ENCODE results near the gene IRF4. TPM values are rescaled to one million over a fixed set of nuclear protein-coding genes. Genes with fewer than 3 reads are reported as not detected.

The IRF4 gene
- total and polyA plus RNA-seq, 2 experiments from 2014 or later, result 1.3 to 1.9 TPM

DNA sequence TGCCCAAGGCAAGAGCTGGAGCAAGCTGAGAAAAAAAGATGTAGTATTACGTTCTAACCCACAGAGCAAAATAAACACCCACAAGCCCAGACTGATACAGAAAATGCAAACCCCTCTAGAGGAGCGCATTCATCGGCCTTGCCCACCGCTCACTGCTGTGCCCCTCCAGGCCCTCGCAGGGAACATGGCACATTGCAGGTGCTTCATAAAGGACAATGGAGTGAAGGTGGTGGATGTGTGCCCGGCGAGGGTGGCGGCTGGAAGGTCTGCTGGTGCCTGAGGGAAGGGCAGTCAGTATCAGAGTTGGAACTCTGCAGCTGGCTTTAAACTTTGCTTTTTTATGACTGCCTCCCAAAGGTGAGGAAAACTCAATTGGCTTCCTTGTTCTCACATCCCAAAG is 18.5 kb upstream of the IRF4 start:
- Histone ChIP-seq H3F3A (replicated peaks; ENCODE audit: low read depth) (no peaks in the 10 kb centered on the region), H3K4me3 (no peak overlapping the region), H4K20me1 (replicated peaks; ENCODE audit: insufficient read depth) (no peaks in the 10 kb centered on the region), H3K4me2 (0 out of 2 replicates have a peak overlapping the region, but pooled peaks have one; percentile 11), H3K27me3 (ENCODE audit: insufficient read depth) (no peaks in the 10 kb centered on the region), H3K79me2 (replicated peaks; ENCODE audit: insufficient read depth) (no peaks in the 10 kb centered on the region), H3K4me1 (ENCODE audit: insufficient read depth) (peaks cover 15% of the 10 kb centered on the region; the same call in 1 of the 2 replicates), H3K27ac (ENCODE audit: low read depth) (no peak overlapping the region), H3K9me2 (ENCODE audit: insufficient read depth) (0 out of 2 replicates have a peak, but pooled peaks cover 7% of the 10 kb centered on the region), H2AFZ (no peak overlapping the region), H3K36me3 (ENCODE audit: insufficient read depth) (peaks cover 20% of the 10 kb centered on the region)
- Mint-ChIP-seq H3K4me1 (peaks cover 16% of the 10 kb centered on the region), H3K36me3 (ENCODE audit: low read depth) (peaks cover 21% of the 10 kb centered on the region), H3K27ac (no peak overlapping the region), H3K27me3 (ENCODE audit: insufficient read depth, low read depth, poor library complexity) (peaks cover 26% of the 10 kb centered on the region), H3K9me3 (peaks cover 90% of the 10 kb centered on the region), H3K4me3 (no peak overlapping the region)
- ATAC-seq, result no peak
- TF ChIP-seq EZH2phosphoT487 (IDR thresholded peaks at IDR 0.05; ENCODE audit: unreplicated experiment) (no peak), NANOG (IDR thresholded peaks at IDR 0.05; ENCODE audit: borderline replicate concordance) (no peak), ZNF331 (CRISPR knock-in tag; IDR thresholded peaks at IDR 0.05; ENCODE audit: low read depth) (no peak), JUNB (IDR thresholded peaks at IDR 0.05; ENCODE audit: unreplicated experiment) (no peak), STAT1 (IDR thresholded peaks at IDR 0.05; ENCODE audit: unreplicated experiment) (no peak), EZH2 (IDR thresholded peaks at IDR 0.05; ENCODE audit: low read depth, unreplicated experiment) (no peak), CREB1 (CRISPR knock-in tag; IDR thresholded peaks at IDR 0.05; ENCODE audit: low read depth) (no peak), ZNF114 (CRISPR knock-in tag; IDR thresholded peaks at IDR 0.05) (no peak), POLR2AphosphoS5 (IDR thresholded peaks at IDR 0.05; ENCODE audit: low read depth) (no peak)
- TF ChIP-seq, protein P1, sequence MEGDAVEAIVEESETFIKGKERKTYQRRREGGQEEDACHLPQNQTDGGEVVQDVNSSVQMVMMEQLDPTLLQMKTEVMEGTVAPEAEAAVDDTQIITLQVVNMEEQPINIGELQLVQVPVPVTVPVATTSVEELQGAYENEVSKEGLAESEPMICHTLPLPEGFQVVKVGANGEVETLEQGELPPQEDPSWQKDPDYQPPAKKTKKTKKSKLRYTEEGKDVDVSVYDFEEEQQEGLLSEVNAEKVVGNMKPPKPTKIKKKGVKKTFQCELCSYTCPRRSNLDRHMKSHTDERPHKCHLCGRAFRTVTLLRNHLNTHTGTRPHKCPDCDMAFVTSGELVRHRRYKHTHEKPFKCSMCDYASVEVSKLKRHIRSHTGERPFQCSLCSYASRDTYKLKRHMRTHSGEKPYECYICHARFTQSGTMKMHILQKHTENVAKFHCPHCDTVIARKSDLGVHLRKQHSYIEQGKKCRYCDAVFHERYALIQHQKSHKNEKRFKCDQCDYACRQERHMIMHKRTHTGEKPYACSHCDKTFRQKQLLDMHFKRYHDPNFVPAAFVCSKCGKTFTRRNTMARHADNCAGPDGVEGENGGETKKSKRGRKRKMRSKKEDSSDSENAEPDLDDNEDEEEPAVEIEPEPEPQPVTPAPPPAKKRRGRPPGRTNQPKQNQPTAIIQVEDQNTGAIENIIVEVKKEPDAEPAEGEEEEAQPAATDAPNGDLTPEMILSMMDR (conservative IDR thresholded peaks at IDR 0.05; ENCODE audit: low read depth in 2 of 2), result no peak
- TF ChIP-seq, protein P2, sequence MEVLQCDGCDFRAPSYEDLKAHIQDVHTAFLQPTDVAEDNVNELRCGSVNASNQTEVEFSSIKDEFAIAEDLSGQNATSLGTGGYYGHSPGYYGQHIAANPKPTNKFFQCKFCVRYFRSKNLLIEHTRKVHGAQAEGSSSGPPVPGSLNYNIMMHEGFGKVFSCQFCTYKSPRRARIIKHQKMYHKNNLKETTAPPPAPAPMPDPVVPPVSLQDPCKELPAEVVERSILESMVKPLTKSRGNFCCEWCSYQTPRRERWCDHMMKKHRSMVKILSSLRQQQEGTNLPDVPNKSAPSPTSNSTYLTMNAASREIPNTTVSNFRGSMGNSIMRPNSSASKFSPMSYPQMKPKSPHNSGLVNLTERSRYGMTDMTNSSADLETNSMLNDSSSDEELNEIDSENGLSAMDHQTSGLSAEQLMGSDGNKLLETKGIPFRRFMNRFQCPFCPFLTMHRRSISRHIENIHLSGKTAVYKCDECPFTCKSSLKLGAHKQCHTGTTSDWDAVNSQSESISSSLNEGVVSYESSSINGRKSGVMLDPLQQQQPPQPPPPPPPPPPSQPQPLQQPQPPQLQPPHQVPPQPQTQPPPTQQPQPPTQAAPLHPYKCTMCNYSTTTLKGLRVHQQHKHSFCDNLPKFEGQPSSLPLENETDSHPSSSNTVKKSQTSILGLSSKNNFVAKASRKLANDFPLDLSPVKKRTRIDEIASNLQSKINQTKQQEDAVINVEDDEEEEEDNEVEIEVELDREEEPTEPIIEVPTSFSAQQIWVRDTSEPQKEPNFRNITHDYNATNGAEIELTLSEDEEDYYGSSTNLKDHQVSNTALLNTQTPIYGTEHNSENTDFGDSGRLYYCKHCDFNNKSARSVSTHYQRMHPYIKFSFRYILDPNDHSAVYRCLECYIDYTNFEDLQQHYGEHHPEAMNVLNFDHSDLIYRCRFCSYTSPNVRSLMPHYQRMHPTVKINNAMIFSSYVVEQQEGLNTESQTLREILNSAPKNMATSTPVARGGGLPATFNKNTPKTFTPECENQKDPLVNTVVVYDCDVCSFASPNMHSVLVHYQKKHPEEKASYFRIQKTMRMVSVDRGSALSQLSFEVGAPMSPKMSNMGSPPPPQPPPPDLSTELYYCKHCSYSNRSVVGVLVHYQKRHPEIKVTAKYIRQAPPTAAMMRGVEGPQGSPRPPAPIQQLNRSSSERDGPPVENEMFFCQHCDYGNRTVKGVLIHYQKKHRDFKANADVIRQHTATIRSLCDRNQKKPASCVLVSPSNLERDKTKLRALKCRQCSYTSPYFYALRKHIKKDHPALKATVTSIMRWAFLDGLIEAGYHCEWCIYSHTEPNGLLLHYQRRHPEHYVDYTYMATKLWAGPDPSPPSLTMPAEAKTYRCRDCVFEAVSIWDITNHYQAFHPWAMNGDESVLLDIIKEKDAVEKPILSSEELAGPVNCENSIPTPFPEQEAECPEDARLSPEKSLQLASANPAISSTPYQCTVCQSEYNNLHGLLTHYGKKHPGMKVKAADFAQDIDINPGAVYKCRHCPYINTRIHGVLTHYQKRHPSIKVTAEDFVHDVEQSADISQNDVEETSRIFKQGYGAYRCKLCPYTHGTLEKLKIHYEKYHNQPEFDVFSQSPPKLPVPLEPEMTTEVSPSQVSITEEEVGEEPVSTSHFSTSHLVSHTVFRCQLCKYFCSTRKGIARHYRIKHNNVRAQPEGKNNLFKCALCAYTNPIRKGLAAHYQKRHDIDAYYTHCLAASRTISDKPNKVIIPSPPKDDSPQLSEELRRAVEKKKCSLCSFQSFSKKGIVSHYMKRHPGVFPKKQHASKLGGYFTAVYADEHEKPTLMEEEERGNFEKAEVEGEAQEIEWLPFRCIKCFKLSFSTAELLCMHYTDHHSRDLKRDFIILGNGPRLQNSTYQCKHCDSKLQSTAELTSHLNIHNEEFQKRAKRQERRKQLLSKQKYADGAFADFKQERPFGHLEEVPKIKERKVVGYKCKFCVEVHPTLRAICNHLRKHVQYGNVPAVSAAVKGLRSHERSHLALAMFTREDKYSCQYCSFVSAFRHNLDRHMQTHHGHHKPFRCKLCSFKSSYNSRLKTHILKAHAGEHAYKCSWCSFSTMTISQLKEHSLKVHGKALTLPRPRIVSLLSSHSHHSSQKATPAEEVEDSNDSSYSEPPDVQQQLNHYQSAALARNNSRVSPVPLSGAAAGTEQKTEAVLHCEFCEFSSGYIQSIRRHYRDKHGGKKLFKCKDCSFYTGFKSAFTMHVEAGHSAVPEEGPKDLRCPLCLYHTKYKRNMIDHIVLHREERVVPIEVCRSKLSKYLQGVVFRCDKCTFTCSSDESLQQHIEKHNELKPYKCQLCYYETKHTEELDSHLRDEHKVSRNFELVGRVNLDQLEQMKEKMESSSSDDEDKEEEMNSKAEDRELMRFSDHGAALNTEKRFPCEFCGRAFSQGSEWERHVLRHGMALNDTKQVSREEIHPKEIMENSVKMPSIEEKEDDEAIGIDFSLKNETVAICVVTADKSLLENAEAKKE (CRISPR knock-in tag; IDR thresholded peaks at IDR 0.05), result no peak
- TF ChIP-seq, protein P3, sequence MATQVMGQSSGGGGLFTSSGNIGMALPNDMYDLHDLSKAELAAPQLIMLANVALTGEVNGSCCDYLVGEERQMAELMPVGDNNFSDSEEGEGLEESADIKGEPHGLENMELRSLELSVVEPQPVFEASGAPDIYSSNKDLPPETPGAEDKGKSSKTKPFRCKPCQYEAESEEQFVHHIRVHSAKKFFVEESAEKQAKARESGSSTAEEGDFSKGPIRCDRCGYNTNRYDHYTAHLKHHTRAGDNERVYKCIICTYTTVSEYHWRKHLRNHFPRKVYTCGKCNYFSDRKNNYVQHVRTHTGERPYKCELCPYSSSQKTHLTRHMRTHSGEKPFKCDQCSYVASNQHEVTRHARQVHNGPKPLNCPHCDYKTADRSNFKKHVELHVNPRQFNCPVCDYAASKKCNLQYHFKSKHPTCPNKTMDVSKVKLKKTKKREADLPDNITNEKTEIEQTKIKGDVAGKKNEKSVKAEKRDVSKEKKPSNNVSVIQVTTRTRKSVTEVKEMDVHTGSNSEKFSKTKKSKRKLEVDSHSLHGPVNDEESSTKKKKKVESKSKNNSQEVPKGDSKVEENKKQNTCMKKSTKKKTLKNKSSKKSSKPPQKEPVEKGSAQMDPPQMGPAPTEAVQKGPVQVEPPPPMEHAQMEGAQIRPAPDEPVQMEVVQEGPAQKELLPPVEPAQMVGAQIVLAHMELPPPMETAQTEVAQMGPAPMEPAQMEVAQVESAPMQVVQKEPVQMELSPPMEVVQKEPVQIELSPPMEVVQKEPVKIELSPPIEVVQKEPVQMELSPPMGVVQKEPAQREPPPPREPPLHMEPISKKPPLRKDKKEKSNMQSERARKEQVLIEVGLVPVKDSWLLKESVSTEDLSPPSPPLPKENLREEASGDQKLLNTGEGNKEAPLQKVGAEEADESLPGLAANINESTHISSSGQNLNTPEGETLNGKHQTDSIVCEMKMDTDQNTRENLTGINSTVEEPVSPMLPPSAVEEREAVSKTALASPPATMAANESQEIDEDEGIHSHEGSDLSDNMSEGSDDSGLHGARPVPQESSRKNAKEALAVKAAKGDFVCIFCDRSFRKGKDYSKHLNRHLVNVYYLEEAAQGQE (IDR thresholded peaks at IDR 0.05; ENCODE audit: unreplicated experiment), result no peak
- TF ChIP-seq, protein P4, sequence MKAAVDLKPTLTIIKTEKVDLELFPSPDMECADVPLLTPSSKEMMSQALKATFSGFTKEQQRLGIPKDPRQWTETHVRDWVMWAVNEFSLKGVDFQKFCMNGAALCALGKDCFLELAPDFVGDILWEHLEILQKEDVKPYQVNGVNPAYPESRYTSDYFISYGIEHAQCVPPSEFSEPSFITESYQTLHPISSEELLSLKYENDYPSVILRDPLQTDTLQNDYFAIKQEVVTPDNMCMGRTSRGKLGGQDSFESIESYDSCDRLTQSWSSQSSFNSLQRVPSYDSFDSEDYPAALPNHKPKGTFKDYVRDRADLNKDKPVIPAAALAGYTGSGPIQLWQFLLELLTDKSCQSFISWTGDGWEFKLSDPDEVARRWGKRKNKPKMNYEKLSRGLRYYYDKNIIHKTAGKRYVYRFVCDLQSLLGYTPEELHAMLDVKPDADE (IDR thresholded peaks at IDR 0.05), result no peak
- DNase-seq (ENCODE audit: low spot score), result no peak

Data from GM23338 (cell line).